ENCODE results near the gene TRIM52. TPM values are rescaled to one million over a fixed set of nuclear protein-coding genes. Genes with fewer than 3 reads are reported as not detected.
A peak's percentile ranks its signal among the peaks of the same experiment; 100 is the strongest.

The TRIM52 gene
- total and polyA plus RNA-seq, 9 of the 15 experiments (the other 6 are each of a cell fraction or from before 2014, with no cell fraction given) = 3.3 to 21.9 (median 13.5) TPM

- TF ChIP-seq UBTF (IDR thresholded peaks at IDR 0.05; ENCODE audit: borderline replicate concordance in 1 of 2, low read depth in 2 of 2, low read length in 2 of 2) (no peak), ZKSCAN1 (IDR thresholded peaks at IDR 0.05; ENCODE audit: low read depth, low read length) (0 out of 2 replicates have a peak, but pooled peaks have one; percentile 53), ZNF584 (CRISPR knock-in tag; IDR thresholded peaks at IDR 0.05; ENCODE audit: low read depth) (0 out of 2 replicates have a peak, but pooled peaks have one; percentile 54), KLF16 (IDR thresholded peaks at IDR 0.05) (no peak), GABPB1 (CRISPR knock-in tag; IDR thresholded peaks at IDR 0.05) (peak; percentile 96), FOXP1 (CRISPR knock-in tag; IDR thresholded peaks at IDR 0.05) (peak; percentile 61; the same call in 1 of the 2 replicates), NFRKB (IDR thresholded peaks at IDR 0.05; ENCODE audit: low read depth) (peak; percentile 92; the same call in 1 of the 2 replicates), TAF1 (IDR thresholded peaks at IDR 0.05; ENCODE audit: control insufficient read depth, extremely low read depth, insufficient read depth, low read length, severe bottlenecking) (peak; percentile 99), PHB (CRISPR knock-in tag; IDR thresholded peaks at IDR 0.05) (no peak)
- TF ChIP-seq, protein P1, sequence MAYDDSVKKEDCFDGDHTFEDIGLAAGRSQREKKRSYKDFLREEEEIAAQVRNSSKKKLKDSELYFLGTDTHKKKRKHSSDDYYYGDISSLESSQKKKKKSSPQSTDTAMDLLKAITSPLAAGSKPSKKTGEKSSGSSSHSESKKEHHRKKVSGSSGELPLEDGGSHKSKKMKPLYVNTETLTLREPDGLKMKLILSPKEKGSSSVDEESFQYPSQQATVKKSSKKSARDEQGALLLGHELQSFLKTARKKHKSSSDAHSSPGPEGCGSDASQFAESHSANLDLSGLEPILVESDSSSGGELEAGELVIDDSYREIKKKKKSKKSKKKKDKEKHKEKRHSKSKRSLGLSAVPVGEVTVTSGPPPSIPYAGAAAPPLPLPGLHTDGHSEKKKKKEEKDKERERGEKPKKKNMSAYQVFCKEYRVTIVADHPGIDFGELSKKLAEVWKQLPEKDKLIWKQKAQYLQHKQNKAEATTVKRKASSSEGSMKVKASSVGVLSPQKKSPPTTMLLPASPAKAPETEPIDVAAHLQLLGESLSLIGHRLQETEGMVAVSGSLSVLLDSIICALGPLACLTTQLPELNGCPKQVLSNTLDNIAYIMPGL (CRISPR knock-in tag; IDR thresholded peaks at IDR 0.05) = 0 out of 2 replicates have a peak, but pooled peaks have one; percentile 45
- TF ChIP-seq, protein P2, sequence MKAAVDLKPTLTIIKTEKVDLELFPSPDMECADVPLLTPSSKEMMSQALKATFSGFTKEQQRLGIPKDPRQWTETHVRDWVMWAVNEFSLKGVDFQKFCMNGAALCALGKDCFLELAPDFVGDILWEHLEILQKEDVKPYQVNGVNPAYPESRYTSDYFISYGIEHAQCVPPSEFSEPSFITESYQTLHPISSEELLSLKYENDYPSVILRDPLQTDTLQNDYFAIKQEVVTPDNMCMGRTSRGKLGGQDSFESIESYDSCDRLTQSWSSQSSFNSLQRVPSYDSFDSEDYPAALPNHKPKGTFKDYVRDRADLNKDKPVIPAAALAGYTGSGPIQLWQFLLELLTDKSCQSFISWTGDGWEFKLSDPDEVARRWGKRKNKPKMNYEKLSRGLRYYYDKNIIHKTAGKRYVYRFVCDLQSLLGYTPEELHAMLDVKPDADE (conservative IDR thresholded peaks at IDR 0.05; ENCODE audit: control insufficient read depth, low read depth, low read length) = peak; percentile 35
- TF ChIP-seq, protein P3, sequence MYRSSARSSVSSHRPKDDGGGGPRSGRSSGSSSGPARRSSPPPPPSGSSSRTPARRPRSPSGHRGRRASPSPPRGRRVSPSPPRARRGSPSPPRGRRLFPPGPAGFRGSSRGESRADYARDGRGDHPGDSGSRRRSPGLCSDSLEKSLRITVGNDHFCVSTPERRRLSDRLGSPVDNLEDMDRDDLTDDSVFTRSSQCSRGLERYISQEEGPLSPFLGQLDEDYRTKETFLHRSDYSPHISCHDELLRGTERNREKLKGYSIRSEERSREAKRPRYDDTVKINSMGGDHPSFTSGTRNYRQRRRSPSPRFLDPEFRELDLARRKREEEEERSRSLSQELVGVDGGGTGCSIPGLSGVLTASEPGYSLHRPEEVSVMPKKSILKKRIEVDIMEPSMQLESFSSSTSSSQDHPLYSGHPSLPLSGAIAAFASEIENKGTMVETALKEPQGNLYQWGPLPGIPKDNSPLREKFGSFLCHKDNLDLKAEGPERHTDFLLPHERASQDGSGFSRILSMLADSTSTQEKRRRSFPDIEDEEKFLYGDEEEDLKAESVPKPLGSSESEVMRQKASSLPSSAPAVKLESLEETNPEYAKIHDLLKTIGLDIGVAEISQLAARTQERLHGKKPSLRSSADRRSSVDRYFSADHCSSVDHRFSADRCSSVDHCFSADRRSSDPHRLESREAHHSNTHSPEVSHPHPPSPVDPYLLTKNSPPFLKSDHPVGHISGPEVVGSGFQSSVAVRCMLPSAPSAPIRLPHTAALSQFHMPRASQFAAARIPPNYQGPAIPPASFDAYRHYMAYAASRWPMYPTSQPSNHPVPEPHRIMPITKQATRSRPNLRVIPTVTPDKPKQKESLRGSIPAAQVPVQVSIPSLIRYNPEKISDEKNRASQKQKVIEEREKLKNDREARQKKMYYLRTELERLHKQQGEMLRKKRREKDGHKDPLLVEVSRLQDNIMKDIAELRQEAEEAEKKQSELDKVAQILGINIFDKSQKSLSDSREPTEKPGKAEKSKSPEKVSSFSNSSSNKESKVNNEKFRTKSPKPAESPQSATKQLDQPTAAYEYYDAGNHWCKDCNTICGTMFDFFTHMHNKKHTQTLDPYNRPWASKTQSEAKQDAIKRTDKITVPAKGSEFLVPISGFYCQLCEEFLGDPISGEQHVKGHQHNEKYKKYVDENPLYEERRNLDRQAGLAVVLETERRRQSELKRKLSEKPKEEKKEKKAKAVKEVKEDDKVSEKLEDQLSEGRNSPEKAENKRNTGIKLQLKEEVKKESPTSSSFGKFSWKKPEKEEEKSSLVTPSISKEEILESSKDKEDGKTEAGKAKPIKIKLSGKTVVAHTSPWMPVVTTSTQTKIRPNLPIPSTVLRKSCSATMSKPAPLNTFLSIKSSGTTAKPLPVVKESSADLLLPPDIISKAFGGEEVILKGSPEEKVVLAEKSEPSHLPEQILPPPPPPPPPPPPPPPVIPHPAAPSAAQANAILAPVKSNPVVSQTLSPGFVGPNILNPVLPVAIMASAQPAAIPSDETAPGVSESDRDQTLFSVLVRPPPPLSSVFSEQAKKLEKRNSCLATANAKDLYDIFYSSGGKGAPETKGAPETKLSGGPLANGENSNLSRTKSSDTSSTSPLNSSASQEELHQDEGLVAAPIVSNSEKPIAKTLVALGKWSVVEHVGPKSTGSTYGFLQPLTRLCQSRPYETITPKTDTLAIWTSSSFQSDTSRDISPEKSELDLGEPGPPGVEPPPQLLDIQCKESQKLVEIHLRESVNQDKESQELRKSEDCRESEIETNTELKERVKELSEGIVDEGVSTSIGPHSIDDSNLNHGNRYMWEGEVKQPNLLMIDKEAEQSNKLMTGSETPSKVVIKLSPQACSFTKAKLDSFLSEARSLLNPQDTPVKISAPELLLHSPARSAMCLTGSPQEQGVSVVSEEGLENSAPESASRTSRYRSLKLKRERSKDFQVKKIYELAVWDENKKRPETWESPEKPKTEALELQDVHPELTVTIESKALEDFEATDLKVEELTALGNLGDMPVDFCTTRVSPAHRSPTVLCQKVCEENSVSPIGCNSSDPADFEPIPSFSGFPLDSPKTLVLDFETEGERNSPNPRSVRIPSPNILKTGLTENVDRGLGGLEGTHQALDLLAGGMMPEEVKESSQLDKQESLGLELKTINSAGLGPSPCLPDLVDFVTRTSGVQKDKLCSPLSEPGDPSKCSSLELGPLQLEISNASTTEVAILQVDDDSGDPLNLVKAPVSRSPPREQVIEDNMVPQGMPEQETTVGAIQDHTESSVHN (IDR thresholded peaks at IDR 0.05; ENCODE audit: borderline replicate concordance in 1 of 2, low read depth in 1 of 2) = peak in 1 of 2 experiments; percentile 86; a peak in 2 of 4 replicates
Measured at GRCh38 chr5:181243564-181244343, 17.2 kb downstream of the TRIM52 start, which contains the start of gene RACK1 (continued).
